Bronchial epithelial cell (primary cell): ENCODE data around the gene RBBP8NL. TPM values are rescaled to one million over a fixed set of nuclear protein-coding genes. Genes with fewer than 3 reads are reported as not detected.

ENCODE experiments used
- DNase-seq: peaks from one replicate; pipeline ENCODE4 v3.0.0-alpha.2; 2010; ENCODE audit warnings: low read depth
- FAIRE-seq: peaks from 2 replicates; lab custom pipeline; 2011; peaks lifted over from hg19 to GRCh38; lab: Jason Lieb, UNC
- H3K27me3 ChIP-seq: 2 replicates; pipeline ENCODE4 v1.5.1; 2011; ENCODE audit warnings: low read length; ENCODE audit not compliant: control insufficient read depth, insufficient read depth
- H3K36me3 ChIP-seq: 2 replicates; pipeline ENCODE4 v1.5.1; 2011; ENCODE audit warnings: low read length; ENCODE audit not compliant: control insufficient read depth, insufficient read depth
- H3K4me3 ChIP-seq: 2 replicates; pipeline ENCODE4 v1.5.1; 2011; ENCODE audit warnings: mild to moderate bottlenecking, low read depth, low read length, control low read depth
- CTCF ChIP-seq: IDR thresholded peaks from 2 replicates; pipeline ENCODE4 v1.5.1; 2011; ENCODE audit warnings: mild to moderate bottlenecking, moderate library complexity, low read length, control low read depth, inconsistent platforms; ENCODE audit not compliant: insufficient read depth, severe bottlenecking
- total RNA-seq: library from RNA; depleted of rRNA; stranded (reverse); fragments of >200 nt; gene quantifications from 2 replicates; pipeline ENCODE4 v1.2.1, GENCODE V29; 2014

Gene RBBP8NL
- total RNA-seq, 1 donor from 2014 or later = under 0.01 TPM

GRCh38 chr20:62460678-62461077 is 33.3 kb upstream of the RBBP8NL start:
- FAIRE-seq (no peak), DNase-seq (no peak)
- Histone ChIP-seq H3K36me3 (no peaks in the 10 kb centered on the region), H3K27me3 (peaks cover 1% of the 10 kb centered on the region), H3K4me3 (no peak overlapping the region)
- TF ChIP-seq CTCF = no peak

DNA sequence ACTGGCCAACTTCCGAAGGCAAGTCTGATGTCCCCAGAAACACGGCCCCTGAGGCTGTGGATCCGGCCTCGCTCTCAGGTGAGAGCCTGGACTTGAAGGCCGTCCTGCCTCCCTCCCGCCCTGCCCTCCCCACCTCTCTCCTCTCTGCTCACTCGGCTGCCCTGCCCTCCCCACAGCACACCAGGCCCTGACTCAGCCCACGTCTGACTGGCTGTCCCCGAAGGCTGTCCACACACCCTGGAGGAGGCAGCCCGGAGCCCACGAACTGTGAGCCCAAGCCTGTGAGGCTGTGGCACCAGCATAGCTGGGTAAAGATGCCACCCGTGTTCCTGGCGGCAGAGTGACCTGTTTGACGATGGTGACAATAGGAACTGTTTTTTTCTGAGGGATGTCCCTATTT is 32.1 kb upstream of the RBBP8NL start:
- no peaks in the 10 kb centered on the region for H3K36me3 ChIP-seq
- no peak overlapping the region for H3K4me3 ChIP-seq
- FAIRE-seq (no peak), DNase-seq (no peak)
- peaks cover 1% of the 10 kb centered on the region for H3K27me3 ChIP-seq
- TF ChIP-seq CTCF = no peak

DNA sequence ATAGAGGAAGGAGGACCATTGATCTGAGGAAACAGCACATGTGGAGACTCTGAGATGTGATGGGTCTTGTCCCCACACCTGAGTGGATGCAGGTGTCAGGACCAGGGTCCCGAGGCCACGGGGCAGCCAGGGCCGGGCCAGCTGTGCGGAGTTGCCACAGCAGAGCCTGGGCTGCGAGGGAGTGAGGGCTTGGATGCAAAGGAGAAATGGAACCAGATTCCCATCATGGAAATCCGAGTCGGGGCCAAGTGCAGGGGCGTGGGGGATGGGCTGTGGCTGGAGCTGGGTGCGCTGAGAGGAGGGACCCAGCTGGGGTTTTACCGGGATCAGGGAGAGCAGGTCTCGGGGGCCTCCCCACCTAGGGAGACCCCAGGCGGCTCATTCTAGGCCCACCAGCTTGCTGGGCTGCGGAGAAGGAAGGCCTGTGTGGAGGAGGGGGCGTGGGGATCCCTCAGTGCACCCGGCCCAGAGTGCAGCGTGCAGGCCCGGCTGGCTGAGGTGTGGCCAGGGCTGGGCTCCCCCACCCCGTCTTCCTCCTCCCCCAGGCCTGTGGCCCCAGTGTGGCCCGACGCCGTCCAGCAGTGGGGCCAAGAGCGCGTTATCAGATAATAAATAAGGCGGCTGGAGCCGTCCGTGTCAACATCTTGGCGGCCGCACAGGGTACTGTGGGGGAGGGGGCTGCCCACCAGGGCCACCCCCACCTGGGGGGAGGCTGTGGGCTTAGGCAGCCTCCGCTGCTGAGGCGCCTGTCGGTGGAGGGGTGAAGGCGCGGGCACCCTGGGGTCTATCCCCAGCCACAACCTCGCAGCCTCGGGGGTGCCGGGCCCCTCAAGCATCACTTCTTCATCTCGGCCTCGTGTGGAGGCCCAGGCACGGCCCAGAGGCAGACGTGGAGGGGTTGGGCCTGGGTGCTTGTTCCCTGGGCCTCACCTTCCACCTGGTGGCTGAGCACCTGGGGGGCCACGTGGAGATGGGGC is 31.2 kb upstream of the RBBP8NL start:
- Histone ChIP-seq H3K4me3 (no peak overlapping the region), H3K36me3 (no peaks in the 10 kb centered on the region), H3K27me3 (peaks cover 1% of the 10 kb centered on the region)
- TF ChIP-seq CTCF = no peak
- DNase-seq = no peak
- no peak for FAIRE-seq

- DNase-seq = no peak
- H3K27me3 ChIP-seq = peaks cover 1% of the 10 kb centered on the region
- no peak for FAIRE-seq
Observed at GRCh38 chr20:62457831-62458230, 30.5 kb upstream of the RBBP8NL start.

DNA sequence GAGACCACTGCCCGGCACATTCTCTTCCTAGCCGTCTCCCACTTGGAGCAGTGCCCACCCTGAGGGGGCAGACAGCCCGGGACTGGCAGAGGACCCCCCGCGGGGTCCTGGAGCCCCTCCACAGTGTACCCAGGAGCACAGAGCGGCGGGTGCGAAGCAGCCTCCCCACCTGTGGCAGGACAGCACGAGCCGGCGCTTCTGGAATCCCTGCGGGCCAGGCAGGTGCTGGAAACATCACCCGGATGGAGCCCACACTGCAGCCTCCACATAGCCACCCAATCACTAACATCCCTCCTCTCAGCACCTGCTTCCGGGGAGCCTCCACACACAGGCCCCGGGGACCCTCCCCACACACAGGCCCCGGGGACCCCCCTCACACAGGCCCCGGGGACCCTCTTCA is 29.8 kb upstream of the RBBP8NL start:
- no peak for DNase-seq
- no peak for FAIRE-seq
- Histone ChIP-seq H3K4me3 (no peak overlapping the region), H3K36me3 (no peaks in the 10 kb centered on the region), H3K27me3 (peaks cover 1% of the 10 kb centered on the region)
- TF ChIP-seq CTCF = no peak

More at GRCh38 chr20:62457831-62458230, 30.5 kb upstream of the RBBP8NL start:
- Histone ChIP-seq H3K36me3 (no peaks in the 10 kb centered on the region), H3K4me3 (no peak overlapping the region)
- no peak for TF ChIP-seq CTCF
